CD4-positive, alpha-beta T cell treated with Interleukin-6 for 4 hours (primary cell): Measurements from ENCODE around the gene CPT1A.

Experiments
- DNase-seq: peaks from one replicate; pipeline ENCODE4 v3.0.0-alpha.2; 2020; ENCODE audit warnings: mixed read lengths

The CPT1A gene

GRCh38 chr11:68828957-68829356, 12.8 kb downstream of the CPT1A start:
- no peak for DNase-seq

DNA sequence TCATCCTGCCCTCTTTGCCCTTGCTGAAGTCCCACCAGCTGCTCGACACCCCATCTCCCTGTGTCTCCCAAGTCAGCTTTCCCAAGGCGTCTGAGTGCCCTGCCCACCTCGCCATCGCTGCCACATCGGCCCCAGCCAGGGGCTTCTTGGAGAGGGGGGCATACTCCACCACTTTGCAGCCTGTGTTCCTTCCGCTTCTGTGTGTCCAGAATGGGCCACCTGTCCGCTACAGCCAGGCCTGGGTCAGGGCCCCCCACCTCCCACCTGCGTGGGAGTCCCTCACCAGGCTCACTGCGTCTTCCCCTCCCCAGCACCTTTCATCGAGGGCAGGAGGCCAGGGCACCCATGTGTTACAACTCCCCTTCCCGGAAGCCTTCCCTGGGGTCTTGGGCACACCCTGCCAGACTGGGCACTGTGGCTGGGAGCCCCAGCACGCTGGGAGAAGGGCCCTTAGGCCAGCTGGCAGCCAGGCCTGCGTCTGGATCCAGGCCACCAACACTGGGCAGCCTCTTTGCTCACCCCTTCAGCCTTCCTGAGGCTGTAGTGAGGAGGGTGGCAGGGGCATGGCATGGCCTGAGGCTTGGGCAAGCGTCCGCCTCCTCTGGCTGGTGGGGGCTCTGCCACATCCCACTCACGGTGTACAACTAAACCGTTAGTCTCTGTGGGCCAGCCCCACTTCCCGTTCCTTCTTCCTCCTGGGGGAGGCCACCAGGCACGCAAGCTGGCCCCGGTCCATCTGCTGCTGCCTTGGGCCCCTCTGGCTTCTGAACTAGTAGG, 13.4 kb downstream of the CPT1A start:
- DNase-seq: no peak

DNA sequence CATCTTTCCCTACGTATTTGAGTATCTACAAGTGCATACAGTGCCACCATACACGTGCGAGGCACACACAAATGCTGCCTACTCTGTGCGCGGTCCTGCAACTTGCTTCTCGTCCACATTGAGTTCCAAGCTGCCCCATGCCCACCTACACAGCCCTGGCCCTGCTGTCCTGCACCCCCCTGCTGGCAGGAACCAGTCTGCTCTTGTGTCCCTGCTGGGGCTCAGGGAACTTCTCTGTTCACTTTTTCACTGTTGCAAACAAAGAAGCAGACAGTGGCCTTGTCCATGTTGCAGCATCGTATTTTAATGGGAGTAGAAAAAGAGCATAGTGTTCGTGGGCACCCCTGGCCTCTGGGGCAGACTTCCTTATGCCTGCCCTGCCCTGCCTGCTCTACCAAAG, 14.0 kb downstream of the CPT1A start:
- no peak for DNase-seq

- no peak for DNase-seq
Observed at GRCh38 chr11:68826726-68827125, 15.0 kb downstream of the CPT1A start.

DNA sequence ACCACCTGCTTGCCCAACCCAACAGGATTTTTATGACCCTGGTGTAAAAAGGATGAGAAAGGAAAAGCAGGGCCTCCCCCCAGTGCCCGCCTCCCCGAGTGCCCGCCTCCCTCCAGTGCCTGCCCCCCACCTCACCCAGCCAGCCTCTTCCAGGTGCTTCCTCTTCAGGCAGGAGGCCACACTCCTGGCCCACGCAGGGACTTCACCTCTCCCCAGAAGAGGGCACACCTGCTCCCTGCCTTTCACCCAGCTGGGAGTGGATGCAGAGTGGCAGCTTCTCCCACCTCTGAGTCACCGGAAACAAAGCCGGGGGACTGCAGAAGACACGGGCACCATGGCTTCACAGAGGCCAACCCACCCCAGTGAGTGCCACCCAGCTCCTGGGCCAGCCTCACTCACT, 16.1 kb downstream of the CPT1A start:
- peak; percentile 80 for DNase-seq

GRCh38 chr11:68822546-68822945, 19.2 kb downstream of the CPT1A start:
- no peak for DNase-seq

DNA sequence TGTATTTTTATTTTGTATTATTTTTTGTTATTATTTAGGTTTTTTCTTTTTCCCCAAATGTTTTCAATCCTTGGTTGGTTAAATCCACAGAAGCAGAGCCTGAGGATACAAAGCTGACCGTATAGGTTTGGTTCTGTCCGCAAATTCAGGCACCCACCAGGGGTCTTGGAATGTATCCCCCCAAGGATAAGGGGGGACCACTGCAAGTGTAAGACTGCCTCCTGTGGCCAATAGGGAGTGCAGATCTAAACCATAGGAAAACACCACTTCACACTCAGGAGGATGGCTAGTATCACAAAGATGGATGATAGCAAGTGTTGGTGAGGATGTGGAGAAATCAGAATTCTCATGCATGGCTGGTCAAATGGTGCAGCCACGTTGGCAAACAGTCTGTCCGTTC, 20.0 kb downstream of the CPT1A start:
- no peak for DNase-seq

DNA sequence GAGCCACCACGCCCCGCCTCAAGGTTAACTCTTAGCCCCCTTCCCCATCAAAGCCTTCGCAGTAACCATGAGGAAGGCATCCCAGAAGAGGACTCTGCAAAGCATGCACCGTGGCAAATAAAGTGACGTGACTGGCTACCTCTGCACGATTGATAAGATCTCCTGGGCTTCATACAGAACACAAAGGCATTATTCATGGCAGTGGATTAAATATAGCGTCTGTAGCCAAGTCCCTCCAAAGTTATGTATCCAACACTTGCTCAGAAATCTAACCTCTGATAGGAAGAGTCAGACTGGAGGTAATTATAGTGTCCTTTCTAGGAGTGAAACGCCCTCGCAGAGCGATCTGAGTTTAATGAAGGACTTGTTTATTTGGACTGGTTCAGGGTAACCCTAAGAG, 22.4 kb downstream of the CPT1A start:
- no peak for DNase-seq

DNA sequence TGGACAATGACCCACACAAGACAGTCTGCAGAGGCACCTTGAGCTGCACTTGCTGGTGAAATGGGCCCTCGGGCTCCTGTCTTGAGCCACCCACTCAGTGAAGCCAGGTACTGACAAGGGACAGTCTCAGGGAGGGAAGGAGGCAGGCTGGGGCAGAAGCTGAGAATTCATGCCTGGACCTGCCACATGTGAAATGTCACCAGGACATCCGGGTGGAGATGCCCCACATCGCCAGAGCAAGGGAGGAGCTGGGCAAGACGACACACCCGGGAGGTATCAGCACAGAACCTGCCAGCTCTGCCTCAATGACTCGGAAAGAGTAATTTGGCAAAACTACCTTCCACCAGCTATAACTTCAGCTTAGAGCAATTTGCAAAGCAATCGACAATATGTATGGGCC, 23.5 kb downstream of the CPT1A start:
- DNase-seq: no peak

- DNase-seq: no peak
Observed at GRCh38 chr11:68817554-68817953, 24.2 kb downstream of the CPT1A start.

DNA sequence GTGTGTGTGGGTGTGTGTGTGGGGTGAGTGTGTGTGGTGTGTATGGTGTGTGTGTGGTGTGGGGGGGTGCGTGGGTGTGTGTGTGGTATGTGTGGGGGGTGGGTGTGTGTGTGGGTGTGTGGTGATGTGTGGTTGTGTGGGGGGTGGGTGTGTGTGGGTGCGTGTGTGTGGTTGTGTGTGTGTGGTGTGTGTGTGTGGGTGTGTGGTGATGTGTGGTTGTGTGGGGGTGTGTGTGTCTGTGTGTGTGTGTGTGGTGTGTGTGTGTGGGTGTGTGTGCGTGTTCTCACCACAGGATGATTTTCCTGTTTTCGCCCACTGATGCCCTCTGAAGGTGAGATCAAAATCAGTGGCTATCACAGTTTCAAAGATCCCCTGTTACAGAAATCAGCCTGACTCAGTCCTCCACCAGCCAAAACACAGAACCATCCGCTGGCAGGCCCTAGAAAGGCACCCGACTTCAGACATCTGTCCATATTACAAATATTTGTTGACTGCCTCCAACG, 24.7 kb downstream of the CPT1A start:
- peak; percentile 42 for DNase-seq

GRCh38 chr11:68816251-68816776, 25.4 kb downstream of the CPT1A start:
- no peak for DNase-seq

DNA sequence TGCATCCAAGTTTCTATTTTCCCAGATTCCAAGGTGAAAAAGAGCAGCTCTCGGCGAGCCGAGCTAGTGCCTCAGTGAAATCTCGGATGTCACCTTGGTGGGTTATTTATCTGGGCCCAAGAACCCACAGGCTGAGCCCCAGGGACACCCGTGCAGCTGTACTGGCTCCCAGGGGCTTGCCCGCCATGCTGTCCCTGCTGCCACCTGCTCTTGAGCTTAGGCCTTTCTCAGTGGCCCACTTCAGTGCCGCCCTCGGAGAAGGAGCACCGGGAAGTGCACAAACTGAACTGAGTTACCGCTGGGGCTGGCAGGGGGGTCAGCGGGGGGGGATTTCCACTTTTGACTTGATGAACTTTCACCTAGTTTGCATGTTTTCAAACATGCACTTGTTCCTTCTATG, 27.9 kb downstream of the CPT1A start:
- no peak for DNase-seq

- no peak for DNase-seq
Observed at GRCh38 chr11:68812526-68812925, 29.2 kb downstream of the CPT1A start.

DNA sequence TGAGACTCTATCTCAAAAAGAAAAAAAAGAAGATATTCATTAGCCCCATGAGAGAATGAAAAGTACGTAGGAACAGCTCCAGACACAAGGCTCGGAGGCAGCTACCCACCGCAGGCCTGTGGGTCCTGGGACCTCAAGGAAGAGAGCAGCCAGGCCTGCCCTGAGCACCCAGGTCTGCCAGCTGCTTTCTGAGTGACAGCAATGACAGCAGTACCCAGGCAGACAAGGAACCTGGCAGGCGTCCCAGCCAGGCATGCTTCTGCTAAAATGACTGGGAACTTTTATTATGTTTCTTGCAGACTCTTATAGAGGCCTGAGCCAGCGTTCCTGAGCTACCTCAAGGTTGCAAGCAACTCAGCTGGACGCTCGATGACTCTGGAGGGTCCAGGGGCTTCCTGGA, 31.6 kb downstream of the CPT1A start:
- no peak for DNase-seq

DNA sequence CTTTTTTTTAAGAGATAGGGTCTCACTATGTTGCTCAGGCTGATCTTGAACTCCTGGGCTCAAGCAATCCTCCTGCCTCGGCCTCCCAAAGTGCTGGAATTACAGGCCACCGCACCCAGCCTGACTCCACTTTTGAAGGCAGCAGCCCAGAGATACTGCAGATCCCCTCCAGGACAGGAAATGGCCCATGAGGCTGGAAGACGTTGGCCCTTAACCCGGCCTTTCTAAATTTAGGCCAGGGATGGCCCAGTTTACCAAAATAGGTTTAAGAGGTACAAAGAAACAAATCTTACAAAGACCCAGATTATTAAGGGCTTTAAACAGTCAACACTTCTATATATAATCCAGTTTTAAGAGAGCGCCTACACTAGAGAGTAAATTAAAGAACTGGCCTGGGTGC, 32.2 kb downstream of the CPT1A start:
- no peak for DNase-seq

DNA sequence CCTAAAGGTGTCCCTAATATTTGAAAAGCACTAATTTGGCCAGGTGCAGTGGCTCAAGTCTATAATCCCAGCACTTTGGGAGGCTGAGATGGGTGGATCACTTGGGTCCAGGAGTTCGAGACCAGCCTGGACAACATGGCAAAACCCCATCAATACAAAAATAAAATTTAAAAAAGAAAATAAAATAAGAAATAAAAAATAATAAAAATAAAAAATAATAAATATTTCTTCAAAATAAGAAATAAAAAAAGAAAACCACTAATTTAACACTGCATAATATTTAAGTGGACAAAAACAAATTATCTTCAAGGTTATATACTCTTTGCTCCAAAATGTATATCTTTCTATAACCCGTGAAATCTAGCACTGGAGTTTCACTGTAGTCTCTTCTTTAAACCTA, 32.9 kb downstream of the CPT1A start:
- DNase-seq: no peak

DNA sequence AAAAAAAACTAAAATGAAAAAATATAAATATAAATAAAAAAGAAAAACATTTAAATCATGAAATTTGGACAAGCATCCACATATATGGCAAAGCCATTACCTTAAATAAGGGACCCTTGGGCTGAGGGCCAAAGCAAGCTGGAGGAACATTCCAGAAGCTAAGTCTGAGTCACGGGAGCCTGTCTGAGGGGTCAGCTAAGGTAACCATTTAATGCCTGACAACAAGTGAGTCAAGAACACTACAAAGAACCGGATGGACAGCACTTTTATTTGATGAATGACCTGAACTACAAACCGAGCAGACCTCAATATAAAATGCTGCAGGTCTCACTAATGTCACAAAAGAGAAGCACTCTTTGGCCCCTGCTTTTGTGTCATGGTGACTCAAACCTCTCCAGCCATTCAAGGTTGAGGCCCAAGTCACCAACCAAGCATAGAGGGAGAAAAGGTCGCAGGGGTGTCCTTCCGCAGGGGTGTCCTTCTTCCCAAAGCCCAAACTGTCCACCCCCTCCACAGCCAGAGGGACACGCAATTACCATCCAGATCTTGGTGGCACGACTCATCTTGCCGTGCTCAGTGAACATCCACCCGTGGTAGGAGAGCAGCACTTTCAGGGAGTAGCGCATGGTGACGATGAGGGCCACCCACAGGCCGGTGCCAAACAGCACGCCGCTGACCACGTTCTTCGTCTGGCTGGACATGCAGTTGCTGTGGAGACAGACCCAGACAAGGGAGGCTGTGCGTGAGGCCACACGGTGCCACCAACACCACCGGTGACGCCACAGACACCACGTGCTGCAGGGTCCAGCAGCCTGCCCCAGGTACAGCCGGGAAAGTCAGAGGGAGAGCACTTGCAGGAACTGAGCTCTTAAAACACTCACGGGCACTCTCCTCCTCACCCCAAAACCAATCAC, 34.5 kb downstream of the CPT1A start:
- DNase-seq: no peak

DNA sequence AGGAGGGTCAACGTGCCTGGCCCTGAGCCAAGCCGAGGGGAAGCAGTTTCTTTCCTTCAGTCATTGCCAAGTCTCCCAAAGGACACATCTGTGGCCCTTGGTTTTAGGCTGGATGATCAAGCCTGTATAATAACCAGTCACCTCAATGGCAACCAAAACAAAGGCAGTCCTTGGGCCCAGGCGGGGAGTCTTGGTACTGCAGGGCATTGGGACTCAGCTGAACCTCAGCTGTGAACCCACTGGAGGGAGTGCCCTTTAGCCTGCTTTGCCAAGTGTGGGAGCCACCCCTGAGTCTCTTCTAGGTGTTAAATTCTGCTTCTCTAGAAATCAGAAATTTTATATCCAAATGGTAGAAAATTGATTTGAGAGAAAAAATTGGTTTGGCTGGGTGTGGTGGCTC, 36.9 kb downstream of the CPT1A start:
- no peak for DNase-seq

GRCh38 chr11:68803766-68804165, 38.0 kb downstream of the CPT1A start:
- DNase-seq: no peak

DNA sequence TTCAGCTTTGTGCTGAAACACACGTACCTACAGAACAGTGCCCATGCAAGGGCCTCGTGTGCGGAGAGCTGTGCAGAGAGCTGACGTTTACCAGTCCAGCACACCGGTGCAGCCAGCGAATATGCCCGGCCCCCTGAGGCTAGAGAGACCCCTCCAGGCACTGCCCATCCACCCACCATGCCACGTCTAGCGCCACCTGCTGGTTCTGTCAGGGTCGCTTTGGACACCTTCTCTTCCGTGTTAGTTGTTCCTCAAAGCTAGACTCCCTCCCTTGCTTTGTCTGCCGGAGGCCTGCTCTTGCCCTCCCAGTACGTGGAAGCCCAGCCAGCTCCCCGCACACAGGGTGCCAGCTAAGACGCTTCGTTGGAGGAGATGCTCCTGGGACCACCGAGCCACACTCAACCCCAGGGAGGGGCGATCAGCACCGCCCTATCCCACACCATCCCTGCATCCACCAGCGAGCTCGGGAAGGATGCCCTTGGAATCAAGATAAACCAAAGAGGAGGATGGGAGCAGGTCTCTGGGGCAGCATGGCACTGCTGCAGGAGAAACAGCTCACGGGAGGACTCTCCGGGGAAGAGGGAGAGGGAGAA, 43.4 kb downstream of the CPT1A start:
- peak; percentile 54 for DNase-seq

GRCh38 chr11:68796801-68797200, 44.9 kb downstream of the CPT1A start:
- DNase-seq: no peak

DNA sequence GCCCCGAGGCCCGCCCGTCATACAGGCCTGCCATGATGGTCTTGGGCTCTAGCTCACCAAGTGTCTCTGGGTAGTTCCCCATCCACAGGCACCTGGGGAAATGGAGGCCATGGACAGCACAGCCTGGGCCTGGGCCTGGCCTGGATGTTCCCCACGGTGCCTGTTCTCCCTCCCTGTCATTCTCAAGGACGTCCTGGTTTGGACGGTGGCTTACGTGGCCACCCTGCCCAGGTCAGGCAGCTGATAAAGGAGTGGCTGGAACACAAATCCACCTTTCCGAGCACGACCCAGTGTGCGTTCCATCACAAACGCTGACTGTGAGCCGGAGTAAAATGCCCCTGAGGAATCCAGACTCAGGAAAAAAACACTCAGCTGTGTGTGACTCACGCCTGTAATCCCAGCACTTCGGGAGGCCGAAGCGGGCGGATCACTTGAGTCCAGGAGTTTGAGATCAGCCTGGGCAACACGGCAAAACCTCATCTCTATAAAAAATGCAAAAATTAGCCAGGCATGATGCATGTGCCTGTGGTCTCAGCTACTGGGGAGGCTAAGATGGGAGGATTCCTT, 49.2 kb downstream of the CPT1A start:
- DNase-seq: no peak
